ENCODE results near the gene TLE1.

DNA sequence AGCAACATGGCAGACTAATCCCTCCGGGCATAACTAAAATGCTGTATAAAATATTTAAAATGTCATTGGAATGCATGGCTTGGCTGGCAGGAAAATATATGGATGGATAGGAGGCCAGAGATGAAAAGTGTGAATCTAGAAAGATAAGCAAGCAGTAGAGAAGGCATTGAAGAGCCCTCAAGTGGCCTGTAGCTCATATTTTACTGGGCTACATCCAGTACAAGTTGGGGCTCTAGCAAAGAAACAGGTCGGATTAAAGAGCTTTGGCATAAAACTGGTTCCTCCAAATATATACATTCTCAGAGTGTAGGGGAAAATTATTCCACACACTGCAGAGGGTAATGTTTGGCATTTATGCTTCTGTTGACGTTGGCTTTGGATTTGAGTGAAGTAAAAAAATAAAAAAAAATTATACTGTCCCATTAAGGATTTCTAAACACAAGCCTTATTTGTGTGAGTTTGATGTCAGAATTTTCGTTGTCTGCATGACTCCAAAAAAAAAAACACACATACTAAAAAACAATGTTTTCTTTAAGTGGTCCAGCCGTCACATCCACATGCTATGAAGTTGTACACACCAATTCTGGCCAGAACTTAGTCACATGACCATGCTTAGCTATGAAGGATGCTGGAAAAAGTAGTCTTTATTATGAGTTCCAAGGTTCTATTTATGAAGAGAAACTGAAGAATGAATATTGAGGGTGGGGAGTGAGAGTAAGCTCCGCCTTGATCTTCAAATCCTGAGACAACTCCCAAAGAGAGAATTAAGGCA is 147.0 kb downstream of the TLE1 start:
- TF ChIP-seq, protein P1, sequence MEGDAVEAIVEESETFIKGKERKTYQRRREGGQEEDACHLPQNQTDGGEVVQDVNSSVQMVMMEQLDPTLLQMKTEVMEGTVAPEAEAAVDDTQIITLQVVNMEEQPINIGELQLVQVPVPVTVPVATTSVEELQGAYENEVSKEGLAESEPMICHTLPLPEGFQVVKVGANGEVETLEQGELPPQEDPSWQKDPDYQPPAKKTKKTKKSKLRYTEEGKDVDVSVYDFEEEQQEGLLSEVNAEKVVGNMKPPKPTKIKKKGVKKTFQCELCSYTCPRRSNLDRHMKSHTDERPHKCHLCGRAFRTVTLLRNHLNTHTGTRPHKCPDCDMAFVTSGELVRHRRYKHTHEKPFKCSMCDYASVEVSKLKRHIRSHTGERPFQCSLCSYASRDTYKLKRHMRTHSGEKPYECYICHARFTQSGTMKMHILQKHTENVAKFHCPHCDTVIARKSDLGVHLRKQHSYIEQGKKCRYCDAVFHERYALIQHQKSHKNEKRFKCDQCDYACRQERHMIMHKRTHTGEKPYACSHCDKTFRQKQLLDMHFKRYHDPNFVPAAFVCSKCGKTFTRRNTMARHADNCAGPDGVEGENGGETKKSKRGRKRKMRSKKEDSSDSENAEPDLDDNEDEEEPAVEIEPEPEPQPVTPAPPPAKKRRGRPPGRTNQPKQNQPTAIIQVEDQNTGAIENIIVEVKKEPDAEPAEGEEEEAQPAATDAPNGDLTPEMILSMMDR (conservative IDR thresholded peaks at IDR 0.05 in 1 of 2, IDR thresholded peaks at IDR 0.05 in 1 of 2; ENCODE audit: extremely low read depth in 1 of 2, insufficient read depth in 1 of 2, low read depth in 1 of 2, low read length in 2 of 2) = no peak
- no peak for TF ChIP-seq EZH2 (IDR thresholded peaks at IDR 0.05; ENCODE audit: borderline replicate concordance, low read length)
